Activated naive CD8-positive, alpha-beta T cell treated with anti-CD3 and anti-CD28 coated beads, Interleukin-2, amount 10 ng/mL, durations not matched to agents 7 days and 5 days (primary cell): Measurements from ENCODE around the gene FAM72A. TPM values are rescaled to one million over a fixed set of nuclear protein-coding genes. Genes with fewer than 3 reads are reported as not detected.
"Not testable (repeated sequence)": the region's sequence is repeated elsewhere in the genome, so short reads cannot be mapped to it uniquely, and the experiment has no call there.

Experiments
- ATAC-seq: fragments of 150-1000 bp; cut with Tn5 transposase; one replicate; pipeline ENCODE4 v1.10.0; 2021; ENCODE audit warnings: low read depth, moderate library complexity
- POLR2A ChIA-PET: fragments of 350-600 bp; sonication (Branson Sonifier 250); formaldehyde crosslinking; loops from one replicate; lab custom pipeline; 2021; ENCODE audit warnings: antibody characterized with exemption; lab: Charles Lee
- DNase-seq: peaks from one replicate; pipeline ENCODE4 v3.0.0; 2021
- H3K27ac Mint-ChIP-seq: one replicate; pipeline ENCODE4 v1.8.0; 2022; ENCODE audit warnings: mild to moderate bottlenecking, mixed read lengths
- H3K27me3 Mint-ChIP-seq: one replicate; pipeline ENCODE4 v1.8.0; 2022; ENCODE audit warnings: mild to moderate bottlenecking, moderate library complexity, mixed read lengths
- H3K36me3 Mint-ChIP-seq: one replicate; pipeline ENCODE4 v1.8.0; 2021; ENCODE audit warnings: mild to moderate bottlenecking, mixed read lengths
- H3K4me1 Mint-ChIP-seq: one replicate; pipeline ENCODE4 v1.8.0; 2021; ENCODE audit warnings: mixed read lengths
- H3K4me3 Mint-ChIP-seq: one replicate; pipeline ENCODE4 v1.8.0; 2022; ENCODE audit warnings: mild to moderate bottlenecking, moderate library complexity, mixed read lengths
- H3K9me3 Mint-ChIP-seq: one replicate; pipeline ENCODE4 v1.8.0; 2021; ENCODE audit warnings: mixed read lengths
- total RNA-seq, 2 experiments: library from RNA; stranded (reverse); gene quantifications; one replicate each; pipeline ENCODE4 v1.2.3, GENCODE V29; 2021

FAM72A gene
- total RNA-seq, 2 experiments from 2014 or later, result 21.3 to 22.1 TPM

GRCh38 chr1:206196748-206197424 is 5.8 kb downstream of the FAM72A start:
- DNase-seq, H3K27me3 Mint-ChIP-seq, H3K4me3 Mint-ChIP-seq, H3K9me3 Mint-ChIP-seq, ATAC-seq, H3K4me1 Mint-ChIP-seq, H3K27ac Mint-ChIP-seq, H3K36me3 Mint-ChIP-seq, POLR2A ChIA-PET: not testable (repeated sequence)

GRCh38 chr1:206195182-206195581 is 7.5 kb downstream of the FAM72A start:
- POLR2A ChIA-PET, H3K27me3 Mint-ChIP-seq, H3K9me3 Mint-ChIP-seq, H3K4me3 Mint-ChIP-seq, ATAC-seq, DNase-seq, H3K27ac Mint-ChIP-seq, H3K36me3 Mint-ChIP-seq, H3K4me1 Mint-ChIP-seq: not testable (repeated sequence)

- DNase-seq, H3K27me3 Mint-ChIP-seq, POLR2A ChIA-PET, H3K4me3 Mint-ChIP-seq, ATAC-seq, H3K27ac Mint-ChIP-seq, H3K9me3 Mint-ChIP-seq, H3K36me3 Mint-ChIP-seq, H3K4me1 Mint-ChIP-seq: not testable (repeated sequence)
Measured at GRCh38 chr1:206186826-206187225, 15.8 kb downstream of the FAM72A start.

- POLR2A ChIA-PET, H3K27me3 Mint-ChIP-seq, H3K4me1 Mint-ChIP-seq, H3K36me3 Mint-ChIP-seq, DNase-seq, H3K4me3 Mint-ChIP-seq, ATAC-seq, H3K27ac Mint-ChIP-seq, H3K9me3 Mint-ChIP-seq: not testable (repeated sequence)
Measured at GRCh38 chr1:206185778-206186177, 16.9 kb downstream of the FAM72A start.

GRCh38 chr1:206183788-206184187 is 18.9 kb downstream of the FAM72A start:
- H3K9me3 Mint-ChIP-seq, ATAC-seq, H3K4me3 Mint-ChIP-seq, DNase-seq, H3K36me3 Mint-ChIP-seq, H3K27me3 Mint-ChIP-seq, POLR2A ChIA-PET, H3K4me1 Mint-ChIP-seq, H3K27ac Mint-ChIP-seq: not testable (repeated sequence)

GRCh38 chr1:206182368-206183317 is 20.0 kb downstream of the FAM72A start:
- H3K27me3 Mint-ChIP-seq, H3K36me3 Mint-ChIP-seq, H3K4me3 Mint-ChIP-seq, DNase-seq, H3K4me1 Mint-ChIP-seq, ATAC-seq, H3K9me3 Mint-ChIP-seq, POLR2A ChIA-PET, H3K27ac Mint-ChIP-seq: not testable (repeated sequence)

GRCh38 chr1:206179666-206180065 is 23.0 kb downstream of the FAM72A start:
- not testable (repeated sequence) for H3K27me3 Mint-ChIP-seq, H3K36me3 Mint-ChIP-seq, H3K9me3 Mint-ChIP-seq

GRCh38 chr1:206178061-206178989 is 24.3 kb downstream of the FAM72A start:
- H3K4me3 Mint-ChIP-seq, H3K9me3 Mint-ChIP-seq, DNase-seq, H3K27ac Mint-ChIP-seq, POLR2A ChIA-PET, H3K4me1 Mint-ChIP-seq, H3K36me3 Mint-ChIP-seq, ATAC-seq, H3K27me3 Mint-ChIP-seq: not testable (repeated sequence)

More at GRCh38 chr1:206179666-206180065, 23.0 kb downstream of the FAM72A start:
- H3K27ac Mint-ChIP-seq, POLR2A ChIA-PET, ATAC-seq, DNase-seq, H3K4me1 Mint-ChIP-seq, H3K4me3 Mint-ChIP-seq: not testable (repeated sequence)

GRCh38 chr1:206176114-206176502 is 26.5 kb downstream of the FAM72A start:
- H3K36me3 Mint-ChIP-seq, H3K27me3 Mint-ChIP-seq, H3K4me1 Mint-ChIP-seq, POLR2A ChIA-PET, ATAC-seq, H3K4me3 Mint-ChIP-seq, H3K9me3 Mint-ChIP-seq, H3K27ac Mint-ChIP-seq, DNase-seq: not testable (repeated sequence)

- H3K27ac Mint-ChIP-seq, DNase-seq, H3K9me3 Mint-ChIP-seq, H3K27me3 Mint-ChIP-seq, H3K4me1 Mint-ChIP-seq, POLR2A ChIA-PET, H3K36me3 Mint-ChIP-seq, ATAC-seq, H3K4me3 Mint-ChIP-seq: not testable (repeated sequence)
Measured at GRCh38 chr1:206175459-206176113, 27.1 kb downstream of the FAM72A start.

GRCh38 chr1:206174182-206174868 is 28.3 kb downstream of the FAM72A start:
- H3K27ac Mint-ChIP-seq, H3K4me1 Mint-ChIP-seq, ATAC-seq, H3K9me3 Mint-ChIP-seq, POLR2A ChIA-PET, H3K36me3 Mint-ChIP-seq, DNase-seq, H3K27me3 Mint-ChIP-seq, H3K4me3 Mint-ChIP-seq: not testable (repeated sequence)

GRCh38 chr1:206173110-206173719 is 29.4 kb downstream of the FAM72A start:
- POLR2A ChIA-PET, H3K4me1 Mint-ChIP-seq, H3K4me3 Mint-ChIP-seq, H3K9me3 Mint-ChIP-seq, DNase-seq, H3K27me3 Mint-ChIP-seq, H3K27ac Mint-ChIP-seq, H3K36me3 Mint-ChIP-seq, ATAC-seq: not testable (repeated sequence)
